ENCODE results near the gene LARP4.
"Not testable (repeated sequence)": the region's sequence is repeated elsewhere in the genome, so short reads cannot be mapped to it uniquely, and the experiment has no call there.

LARP4 gene

DNA sequence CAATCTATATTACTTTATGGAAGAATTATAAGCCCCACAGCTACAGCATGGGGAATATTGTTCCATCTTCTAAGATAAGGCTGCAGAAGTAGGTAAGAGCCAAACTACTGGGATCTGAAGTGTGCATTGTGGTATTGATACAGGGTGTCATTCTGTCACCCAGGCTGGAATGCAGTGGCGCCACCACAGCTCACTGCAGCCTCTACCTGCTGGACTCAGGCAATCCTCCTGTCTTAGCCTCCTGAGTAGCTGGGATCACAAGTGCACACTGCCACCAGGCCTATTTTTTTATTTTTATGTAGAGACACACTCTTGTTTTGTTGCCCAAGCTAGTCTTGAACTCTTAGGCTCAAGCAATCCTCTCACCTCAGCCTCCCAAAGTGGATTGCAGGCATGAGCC is 82.8 kb downstream of the LARP4 start:
- no peak for DNase-seq

DNA sequence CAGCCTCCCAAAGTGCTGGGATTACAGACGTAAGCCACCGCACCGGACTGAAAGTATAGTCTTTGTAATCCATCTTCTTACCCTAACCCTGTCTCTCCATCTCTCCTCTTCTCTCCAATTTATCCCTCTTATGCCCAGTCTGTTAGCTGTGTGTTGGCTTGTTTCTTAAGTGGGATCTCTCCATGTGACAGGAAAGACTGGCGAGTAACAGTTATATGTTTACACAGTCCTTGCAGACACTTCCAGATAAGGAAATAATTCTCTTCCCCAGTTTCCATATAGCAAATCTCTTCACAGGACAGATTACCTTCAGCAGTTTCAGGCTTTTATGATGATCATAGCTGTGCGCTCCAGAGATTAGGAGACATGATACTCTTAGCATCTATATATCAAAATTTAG is 88.1 kb downstream of the LARP4 start:
- no peak for DNase-seq

DNA sequence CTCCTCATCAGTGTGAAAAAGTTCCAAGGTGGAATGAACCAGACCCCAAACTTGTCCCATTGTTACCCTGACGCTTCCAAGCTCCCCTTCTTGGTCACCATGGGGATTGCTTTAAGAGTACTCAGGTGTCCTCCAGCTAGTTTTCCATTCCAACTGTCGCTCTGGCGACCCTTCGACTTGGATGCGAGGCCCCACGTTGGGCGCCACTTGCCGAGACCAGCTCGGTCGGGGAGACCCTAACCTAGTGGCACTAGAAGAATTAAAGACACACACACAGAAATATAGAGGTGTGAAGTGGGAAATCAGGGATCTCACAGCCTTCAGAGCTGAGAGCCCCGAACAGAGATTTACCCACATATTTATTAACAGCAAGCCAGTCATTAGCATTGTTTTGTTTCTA is 97.4 kb downstream of the LARP4 start:
- DNase-seq: not testable (repeated sequence)

DNA sequence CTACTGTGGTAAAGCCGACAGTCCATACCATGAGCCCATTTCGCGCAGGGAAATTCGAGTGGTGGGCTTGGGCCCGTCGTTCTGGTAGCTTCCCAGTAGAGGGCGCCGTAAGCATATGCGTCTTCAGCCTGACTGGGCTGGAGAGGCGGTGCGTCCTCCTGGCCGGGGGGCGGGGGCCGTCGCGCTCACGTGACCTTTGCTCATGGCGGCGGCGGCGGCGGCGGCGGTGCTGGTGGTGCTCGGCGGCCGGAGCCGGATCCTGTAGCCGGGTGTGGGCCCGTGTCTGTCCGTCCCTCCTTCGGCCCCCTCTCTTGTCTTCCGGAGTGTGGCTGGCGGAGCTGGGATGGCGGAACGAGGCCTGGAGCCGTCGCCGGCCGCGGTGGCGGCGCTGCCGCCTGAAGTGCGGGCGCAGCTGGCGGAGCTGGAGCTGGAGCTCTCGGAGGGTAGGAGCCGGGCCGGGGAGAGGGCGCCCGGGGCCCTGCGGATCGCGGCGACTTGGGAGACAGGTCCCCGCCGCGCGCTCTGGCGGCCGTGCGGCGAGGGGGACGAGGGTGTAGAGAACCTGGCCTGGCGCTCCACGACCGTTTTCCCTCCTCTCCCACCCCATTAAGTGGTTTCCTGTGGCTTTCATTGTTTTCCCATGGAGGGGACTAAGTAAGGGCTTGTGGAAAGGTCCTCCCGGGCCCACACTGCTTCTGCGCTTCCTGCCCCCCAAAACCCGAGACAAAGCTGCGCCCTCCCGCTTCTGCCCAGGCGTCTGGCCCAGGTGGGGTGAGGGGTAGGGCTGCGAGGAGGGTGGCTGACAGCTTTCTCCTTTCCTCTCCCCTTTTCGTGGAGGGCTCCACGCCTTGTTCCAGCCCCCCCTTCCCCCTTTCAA is 104.4 kb downstream of the LARP4 start, which contains the start of gene DIP2B:
Gene DIP2B, plus strand, starts transcription at position 188 of the 877 bp plus-strand sequence. Its CDS starts 156 bp downstream, at position 344.
- DNase-seq: peak; percentile 98

DNA sequence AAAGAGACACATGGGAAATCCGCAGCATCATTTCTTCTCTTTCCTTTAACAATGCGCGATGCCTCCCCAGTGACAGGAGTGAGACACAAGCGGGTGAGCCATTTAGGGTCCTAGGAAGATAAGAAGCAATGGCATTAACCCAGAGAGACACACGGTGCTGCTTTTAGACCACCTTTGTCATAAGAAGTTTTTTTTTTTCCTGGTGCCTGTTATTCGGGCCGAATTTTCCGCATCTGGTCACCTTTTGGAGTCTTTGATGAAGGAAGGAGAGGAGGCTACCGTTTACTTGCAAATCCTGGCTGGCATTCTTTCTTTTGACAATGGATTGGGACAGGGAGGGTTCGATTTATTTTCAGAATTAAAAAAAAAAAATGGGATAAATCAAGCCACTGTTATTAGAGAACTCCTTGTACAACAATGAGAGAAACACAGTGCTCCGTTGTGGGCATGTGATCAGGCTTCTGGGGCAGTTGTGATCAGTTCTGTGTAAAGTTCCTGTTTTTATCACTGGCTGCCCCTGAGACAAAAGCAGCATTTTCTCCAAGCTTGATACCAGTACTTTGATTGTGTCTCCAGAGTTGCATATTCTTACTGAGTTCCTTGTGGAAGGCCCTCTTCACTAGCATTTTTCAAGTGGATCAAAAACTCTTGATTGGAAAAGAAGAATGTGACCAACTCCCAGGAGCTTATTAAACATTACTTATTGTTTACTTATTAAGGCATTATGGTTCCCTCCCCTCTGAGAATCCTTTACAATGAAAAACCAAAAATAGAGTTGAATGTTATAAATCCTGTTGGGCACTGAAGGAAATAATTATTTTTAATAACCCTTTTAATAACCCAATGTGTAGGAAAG is 105.2 kb downstream of the LARP4 start:
- peak; percentile 37 for DNase-seq

DNA sequence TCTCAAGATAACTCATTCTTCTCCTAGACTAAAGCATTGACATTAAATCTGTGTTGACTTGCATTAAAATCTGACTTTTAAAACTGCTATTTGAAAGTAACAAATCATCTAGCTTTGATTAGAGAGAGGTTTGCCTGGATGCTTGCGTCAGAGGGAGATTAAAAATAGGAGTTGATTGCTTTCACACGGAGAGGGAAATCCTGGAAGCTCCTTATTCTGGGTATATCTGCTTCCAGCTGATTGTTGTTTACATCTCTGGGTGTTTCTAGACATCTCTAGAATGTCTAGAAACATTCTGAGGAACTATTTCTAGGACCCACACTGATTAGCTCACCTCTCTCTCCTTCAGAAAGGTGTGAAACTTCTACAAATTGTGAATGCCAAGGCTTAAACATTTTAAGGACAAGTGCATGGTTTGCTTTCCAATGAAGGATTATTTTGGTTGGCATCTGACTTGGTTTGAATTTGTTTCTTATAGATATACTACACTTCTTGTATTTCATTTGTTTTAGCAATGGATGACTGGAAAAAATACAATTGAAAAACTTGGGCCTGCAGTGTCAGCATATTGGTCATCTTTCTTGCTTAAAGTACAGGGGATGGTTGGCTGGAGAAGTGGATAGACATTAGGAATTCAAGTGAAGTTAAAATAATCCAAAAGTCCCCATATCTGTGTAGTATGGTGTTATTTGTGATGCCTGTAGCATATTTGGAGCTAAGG is 106.2 kb downstream of the LARP4 start:
- DNase-seq: no peak

DNA sequence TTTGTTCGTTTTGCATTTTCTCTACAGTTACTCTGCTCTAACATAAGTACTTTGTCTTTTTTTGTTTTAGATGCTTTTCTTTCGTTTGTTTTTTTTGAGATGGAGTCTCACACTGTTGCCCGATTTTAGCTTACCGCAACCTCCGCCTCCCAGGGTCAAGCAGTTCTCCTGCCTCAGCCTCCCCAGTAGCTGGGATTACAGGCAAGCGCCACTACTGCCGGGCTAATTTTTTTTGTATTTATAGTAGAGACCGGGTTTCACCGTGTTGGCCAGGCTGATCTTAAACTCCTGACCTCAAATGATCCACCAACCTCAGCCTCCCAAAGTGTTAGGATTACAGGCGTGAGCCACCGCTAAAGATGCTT is 106.8 kb downstream of the LARP4 start:
- no peak for DNase-seq

DNA sequence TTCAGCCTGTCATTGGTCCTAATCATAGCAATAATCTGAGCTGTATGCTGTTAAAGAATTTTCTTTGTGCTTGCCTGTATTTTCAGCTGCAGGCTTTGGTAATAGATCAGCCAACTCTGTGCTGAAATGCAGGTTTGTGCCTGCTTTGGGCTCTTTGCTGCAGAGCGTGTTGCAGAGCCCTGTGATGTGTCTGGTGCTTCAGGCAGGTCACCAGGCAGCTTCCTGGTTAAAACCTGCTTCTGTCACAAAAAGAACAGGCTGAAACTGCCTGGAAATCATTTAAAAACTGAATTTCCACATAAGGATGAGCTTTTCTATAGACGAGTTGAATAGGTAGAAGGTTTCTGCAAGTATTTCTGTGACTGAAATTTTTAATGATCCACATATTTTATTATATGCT is 107.2 kb downstream of the LARP4 start:
- peak; percentile 66 for DNase-seq

DNA sequence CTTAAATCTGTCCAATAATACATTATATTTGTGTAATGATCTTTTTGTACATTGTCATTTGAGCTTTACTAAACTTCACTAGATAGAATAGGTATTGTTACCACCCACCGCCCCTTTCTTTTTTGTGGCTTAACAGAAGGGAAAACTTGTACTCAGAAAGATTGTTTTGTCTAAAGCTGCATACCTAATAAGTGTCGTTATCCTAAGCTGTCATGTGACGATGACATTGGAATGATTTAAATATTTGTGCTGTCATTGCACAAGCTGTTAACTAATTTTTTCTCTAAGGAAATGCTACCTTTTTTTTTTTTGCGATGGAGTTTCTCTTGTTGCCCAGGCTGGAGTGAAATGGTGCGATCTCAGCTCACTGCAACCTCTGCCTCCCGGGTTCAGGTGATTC is 107.7 kb downstream of the LARP4 start:
- no peak for DNase-seq

DNA sequence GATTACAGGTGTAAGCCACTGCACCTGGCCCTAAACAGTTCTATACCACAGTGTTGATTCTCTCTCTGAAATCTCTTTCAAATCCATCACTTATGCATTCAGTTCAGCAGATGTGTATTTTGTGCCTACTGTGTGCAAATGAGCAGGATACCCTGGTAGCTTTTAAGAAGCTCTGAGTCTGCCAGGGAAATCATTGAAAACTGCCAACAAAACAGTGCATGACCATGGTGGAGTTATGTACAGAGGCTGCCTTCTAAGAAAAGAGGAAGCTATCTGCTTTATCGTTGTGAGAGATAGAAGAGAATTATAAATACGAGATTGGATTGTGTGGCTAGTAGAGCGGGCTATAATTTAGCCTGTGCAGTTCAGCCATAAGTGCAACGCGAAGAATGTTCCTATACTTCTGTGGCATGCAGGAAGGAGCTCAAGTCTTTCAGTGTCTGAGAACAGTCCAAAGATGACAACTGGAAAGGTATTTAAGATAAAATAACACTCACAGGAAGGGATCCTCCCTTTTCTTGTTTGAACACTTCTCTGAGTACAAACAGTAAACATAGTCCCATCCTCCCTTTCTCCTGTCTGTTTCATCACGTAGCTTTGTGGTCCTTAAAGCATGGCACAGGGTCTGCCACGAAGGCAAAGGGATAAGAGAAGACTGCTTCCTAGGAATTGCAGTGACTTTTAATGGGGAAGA is 108.4 kb downstream of the LARP4 start:
- no peak for DNase-seq

DNA sequence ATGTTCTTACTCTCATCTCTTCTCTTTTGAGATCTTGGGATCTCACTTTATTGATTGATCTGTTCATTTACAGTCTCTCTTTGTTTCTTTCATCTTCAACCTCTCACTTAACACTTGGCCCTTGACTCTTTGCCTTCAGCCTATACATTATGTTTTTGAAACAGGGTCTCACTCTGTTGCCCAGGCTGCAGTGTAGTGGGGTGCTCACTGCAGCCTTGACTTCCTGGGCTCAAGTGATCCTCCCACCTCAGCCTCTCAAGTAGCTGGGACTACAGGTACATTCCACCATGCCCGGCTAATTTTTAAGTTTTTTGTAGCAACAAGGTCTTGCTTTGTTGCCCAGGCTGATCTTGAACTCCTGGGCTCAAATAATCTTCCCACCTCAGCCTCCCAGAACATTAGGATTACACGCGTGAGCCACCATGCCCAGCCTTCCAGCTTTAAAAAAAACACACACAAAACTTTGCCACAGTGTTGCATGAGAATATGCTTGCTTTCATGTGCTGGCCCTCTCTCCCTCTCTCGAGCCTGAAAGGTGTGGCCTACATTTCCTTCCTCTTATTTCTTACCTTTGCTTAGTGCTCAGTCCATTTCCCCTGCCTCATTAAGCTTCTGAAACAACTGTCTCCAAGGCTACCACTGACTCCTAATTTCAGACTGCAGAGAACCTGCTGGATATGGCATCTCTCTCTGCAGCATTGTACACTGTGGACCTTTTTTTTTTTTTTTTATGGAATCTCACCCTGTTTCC is 114.0 kb downstream of the LARP4 start:
- peak; percentile 52 for DNase-seq

DNA sequence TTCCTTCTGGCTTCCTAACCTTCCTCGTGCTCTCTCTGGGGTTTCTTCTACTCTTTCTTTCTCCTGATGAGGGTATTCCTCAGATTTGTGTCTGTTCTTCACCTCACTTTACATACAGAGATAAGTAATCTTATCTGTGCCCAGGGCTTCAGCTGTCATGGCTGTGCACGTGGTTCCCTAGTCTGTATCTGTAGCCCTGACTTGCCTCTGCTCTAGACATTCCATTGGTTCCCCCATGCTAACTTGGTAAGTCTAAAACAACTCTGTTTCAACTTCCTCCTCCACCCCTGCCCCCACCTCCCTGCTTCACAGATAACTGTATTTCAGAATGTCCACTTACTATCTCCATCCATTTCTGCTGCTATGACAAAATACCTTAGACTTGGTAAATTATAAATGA is 114.9 kb downstream of the LARP4 start:
- DNase-seq: no peak

DNA sequence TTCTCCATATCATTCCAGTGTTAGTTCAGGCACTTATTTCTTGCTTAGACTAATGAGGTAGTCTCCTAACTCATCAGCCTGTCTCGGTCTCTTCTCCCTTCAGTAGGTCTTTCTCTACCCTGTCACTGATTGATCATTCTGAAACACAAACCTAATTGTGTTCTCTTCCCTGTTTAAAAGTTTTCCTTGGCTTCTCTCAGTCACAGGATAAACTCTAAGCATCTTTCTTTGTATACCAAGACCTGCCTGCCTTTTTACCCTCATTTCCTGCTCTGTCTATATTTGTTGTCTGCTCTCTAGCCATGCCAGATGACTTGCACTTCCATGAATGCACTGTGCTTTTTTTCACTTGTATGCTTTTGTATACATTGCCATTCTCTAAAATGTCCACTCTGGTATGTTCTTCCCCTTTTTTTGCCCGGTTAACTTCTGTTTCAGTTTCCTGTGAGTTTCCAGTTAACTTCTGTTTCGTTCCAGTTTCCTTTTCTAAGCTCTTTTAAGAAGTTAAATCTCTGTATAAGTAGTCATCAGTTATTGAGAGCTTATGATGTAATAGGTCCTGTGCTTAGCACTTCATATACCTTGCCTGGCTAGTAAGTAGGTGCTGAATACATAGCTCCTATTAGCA is 116.8 kb downstream of the LARP4 start:
- DNase-seq: no peak

DNA sequence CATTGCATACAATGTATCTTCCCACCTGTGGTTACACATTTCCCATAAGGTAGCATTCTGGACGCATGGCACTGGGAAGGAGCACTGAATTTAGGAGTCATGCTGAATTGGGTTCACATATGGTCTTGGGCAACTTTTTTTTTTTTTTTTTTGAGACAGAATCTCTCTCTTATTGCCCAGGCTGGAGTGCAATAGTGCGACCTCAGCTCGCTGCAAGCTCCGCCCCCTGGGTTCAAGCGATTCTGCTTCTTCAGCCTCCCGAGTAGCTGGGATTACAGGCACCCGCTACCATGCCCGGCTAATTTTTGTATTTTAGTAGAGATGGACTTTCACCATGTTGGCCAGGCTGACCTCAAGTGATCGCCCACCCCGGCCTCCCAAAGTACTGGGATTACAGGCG is 117.4 kb downstream of the LARP4 start:
- no peak for DNase-seq

DNA sequence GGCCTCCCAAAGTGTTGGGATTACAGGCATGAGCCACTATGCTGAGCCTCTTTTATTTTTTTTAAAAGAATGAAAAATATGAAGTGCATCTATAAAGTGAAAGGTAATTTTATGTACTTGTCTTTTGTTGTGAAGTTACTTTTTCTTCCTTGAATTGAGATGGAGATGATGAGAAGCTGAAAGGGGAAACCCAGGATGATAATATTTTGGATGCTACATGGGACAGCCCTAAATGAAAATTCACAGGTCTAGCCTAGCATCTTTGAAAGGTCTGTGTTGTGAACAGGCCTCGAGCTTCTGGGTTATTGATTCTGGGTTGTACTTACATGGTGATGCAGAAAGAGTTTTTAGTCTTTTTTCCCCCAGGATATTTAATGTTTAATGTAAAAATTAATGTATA is 118.7 kb downstream of the LARP4 start:
- DNase-seq: no peak

DNA sequence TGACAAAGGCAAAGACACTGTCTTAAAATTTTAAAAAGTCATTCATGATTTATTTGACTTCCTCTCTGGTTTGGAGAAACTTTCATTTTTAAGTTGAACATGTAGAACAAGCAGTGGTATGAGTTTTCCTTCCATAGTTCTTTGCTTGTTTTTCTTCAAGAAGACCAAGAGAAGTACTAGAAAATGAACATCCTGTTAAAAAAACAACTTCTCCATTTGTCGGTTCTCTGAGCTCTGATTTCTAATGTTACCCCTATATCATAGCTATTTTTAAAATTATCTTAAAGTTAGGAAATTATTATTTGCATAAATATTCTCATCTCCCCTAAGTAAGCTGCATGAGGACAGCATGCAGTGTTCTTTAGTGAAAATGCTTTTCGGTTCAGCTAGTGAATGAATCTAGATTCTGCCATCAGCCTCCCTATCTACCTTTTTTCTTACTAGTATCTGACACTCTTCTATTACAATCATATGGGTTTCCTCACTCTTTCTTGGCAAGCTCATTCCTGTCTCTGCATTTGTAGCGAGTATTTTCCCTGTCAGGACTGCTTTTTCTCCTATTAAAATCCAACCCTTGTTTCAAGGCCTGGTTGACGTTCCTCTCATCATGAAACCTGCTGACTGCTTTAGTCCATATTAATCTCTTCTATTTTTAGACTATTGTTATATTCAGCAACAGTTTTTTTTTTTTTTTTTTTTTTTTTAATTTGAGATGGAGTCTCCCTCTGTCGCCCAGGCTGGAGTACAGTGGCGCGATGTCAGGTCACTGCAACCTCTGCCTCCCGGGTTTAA is 119.9 kb downstream of the LARP4 start:
- no peak for DNase-seq

DNA sequence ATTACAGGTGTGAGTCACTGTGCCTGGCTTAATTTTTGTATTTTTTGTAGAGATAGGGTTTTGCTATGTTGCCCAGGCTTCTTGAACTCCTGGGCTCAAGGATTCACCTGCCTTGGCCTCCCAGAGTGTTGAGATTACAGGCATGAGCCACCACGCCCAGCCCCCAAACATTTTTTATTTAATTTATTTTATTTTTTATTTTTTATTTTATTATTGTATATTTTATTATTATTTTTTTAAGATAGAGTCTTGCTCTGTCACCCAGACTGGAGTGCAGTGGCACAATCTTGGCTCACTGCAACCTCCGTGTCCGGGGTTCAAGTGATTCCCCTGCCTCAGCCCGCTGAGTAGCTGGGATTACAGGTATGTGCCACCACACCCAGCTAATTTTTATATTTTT is 121.1 kb downstream of the LARP4 start:
- DNase-seq: not testable (repeated sequence)

DNA sequence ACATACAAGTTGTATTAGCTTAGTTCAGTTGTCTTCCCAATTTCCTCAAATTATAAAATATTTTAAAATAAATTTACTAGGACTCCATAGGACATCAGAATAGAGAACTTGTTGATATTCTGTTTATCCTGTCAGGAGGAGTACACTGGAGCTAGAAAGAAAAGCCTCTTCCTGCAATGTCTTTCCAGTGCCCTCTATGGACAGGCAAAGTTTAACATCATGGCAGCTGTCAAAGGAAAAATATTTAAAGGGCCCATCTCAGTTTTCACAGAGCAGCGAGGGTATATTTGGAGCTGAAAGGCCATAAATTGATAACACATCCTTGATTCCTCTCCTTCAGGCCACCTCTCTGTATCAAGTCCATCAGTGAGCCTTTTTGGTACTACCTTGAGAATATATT is 123.1 kb downstream of the LARP4 start:
- no peak for DNase-seq

DNA sequence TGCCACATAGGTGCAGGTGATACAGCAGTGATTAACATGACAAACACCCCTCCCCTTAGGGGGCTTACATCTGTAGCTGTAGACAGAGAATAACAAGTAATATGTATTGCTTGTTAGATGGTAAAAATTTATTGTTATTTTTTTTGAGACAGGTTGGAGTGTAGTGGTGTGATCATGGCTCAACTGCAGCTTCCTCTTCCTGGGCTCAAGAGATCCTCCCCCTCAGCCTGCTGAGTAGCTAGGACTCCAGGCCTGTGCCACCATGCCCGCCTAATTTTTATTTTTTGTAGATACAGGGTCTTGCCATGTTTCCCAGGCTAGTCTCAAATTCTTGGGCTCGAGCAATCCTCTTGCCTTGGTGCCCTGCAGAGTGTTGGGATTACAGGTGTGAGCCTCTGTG is 123.9 kb downstream of the LARP4 start:
- DNase-seq: no peak

DNA sequence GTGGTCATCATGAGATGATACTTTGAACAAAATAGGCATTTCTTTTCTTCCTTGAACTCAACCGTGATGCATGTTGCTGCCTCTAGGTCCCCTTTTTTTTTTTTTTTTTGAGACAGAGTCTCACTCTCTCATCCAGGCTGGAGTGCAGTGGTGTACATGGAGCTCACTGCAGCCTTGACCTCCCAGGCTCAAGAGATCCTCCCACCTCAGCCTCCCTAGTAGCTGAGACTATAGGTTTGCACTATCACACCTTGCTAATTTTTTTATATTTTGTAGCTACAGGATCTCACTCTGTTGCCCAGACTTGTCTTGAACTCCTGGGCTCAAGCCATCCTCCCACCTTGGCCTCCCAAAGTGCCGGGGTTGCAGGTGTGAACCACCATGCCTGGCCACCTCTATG is 124.7 kb downstream of the LARP4 start:
- no peak for DNase-seq

DNA sequence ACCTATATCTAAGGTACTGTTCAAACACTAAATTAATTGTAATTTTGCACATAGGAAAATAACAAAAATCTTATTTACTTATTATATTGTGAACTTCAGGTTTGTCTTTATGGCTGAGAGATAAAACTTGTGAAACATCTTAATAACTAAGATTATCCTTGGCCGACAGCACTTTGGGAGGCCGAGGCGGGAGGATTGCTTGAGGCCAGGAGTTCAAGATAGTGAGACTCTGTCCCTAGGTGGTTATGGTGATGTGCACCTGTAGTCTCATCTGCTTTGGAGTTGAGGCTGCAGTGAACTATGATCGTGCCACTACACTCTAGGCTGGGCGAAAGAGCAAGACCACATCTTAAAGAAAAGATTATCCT is 126.7 kb downstream of the LARP4 start:
- no peak for DNase-seq
